CD4-positive, CD25-positive, alpha-beta regulatory T cell (primary cell): ENCODE measurements around the gene NDUFS7. TPM values are rescaled to one million over a fixed set of nuclear protein-coding genes. Genes with fewer than 3 reads are reported as not detected.

Experiments used
- ATAC-seq, 2 donors: fragments of 150-1000 bp; cut with Tn5 transposase; one replicate each; pipeline ENCODE4 v1.10.0; 2021; ENCODE audit warnings: low read depth in 2 of 2, moderate number of reproducible peaks in 2 of 2, moderate library complexity in 1 of 2
- DNase-seq, 3 donors: peaks; one replicate each; pipeline versions ENCODE4 v3.0.0 to v3.0.0-alpha.2; 2012 to 2022; ENCODE audit warnings: mixed read lengths in 1 of 3
- H3K27ac ChIP-seq: one replicate; pipeline ENCODE4 v1.7.0; 2013; ENCODE audit warnings: mild to moderate bottlenecking, low read length; ENCODE audit not compliant: insufficient read depth, poor library complexity, severe bottlenecking
- H3K27me3 ChIP-seq: one replicate; pipeline ENCODE4 v1.7.0; 2013; ENCODE audit warnings: low read length; ENCODE audit not compliant: control insufficient read depth, insufficient read depth
- H3K36me3 ChIP-seq: one replicate; pipeline ENCODE4 v1.7.0; 2013; ENCODE audit warnings: mild to moderate bottlenecking, low read length, moderate library complexity; ENCODE audit not compliant: control insufficient read depth, insufficient read depth
- H3K4me1 ChIP-seq: 2 replicates; pipeline ENCODE4 v1.7.0; 2013; ENCODE audit warnings: mild to moderate bottlenecking, low read length; ENCODE audit not compliant: insufficient read depth, control insufficient read depth, poor library complexity, severe bottlenecking
- H3K4me3 ChIP-seq: one replicate; pipeline ENCODE4 v1.7.0; 2013; ENCODE audit warnings: low read depth, mild to moderate bottlenecking, low read length, moderate library complexity
- H3K9me3 ChIP-seq, 2 experiments: 1 replicate in 1 of 2; 2 replicates in 1 of 2; pipeline ENCODE4 v1.7.0; 2013; ENCODE audit warnings: low read length in 2 of 2, mild to moderate bottlenecking in 1 of 2, moderate library complexity in 1 of 2; ENCODE audit not compliant: control insufficient read depth in 2 of 2
- H3K27ac Mint-ChIP-seq, 3 donors: one replicate each; pipeline ENCODE4 v1.8.0; 2020 to 2022; ENCODE audit warnings: mild to moderate bottlenecking in 3 of 3, mixed read lengths in 3 of 3, moderate library complexity in 2 of 3
- H3K27me3 Mint-ChIP-seq: one replicate; pipeline ENCODE4 v1.8.0; 2022; ENCODE audit warnings: mild to moderate bottlenecking, mixed read lengths
- H3K36me3 Mint-ChIP-seq: one replicate; pipeline ENCODE4 v1.8.0; 2020; ENCODE audit warnings: mixed read lengths
- H3K4me1 Mint-ChIP-seq, 4 donors: one replicate each; pipeline ENCODE4 v1.8.0; 2020 to 2022; ENCODE audit warnings: mixed read lengths in 4 of 4, mild to moderate bottlenecking in 1 of 4
- H3K4me3 Mint-ChIP-seq, 4 donors: one replicate each; pipeline ENCODE4 v1.8.0; 2020 to 2022; ENCODE audit warnings: mild to moderate bottlenecking in 4 of 4, mixed read lengths in 4 of 4, moderate library complexity in 3 of 4
- H3K9me3 Mint-ChIP-seq, 7 donors: one replicate each; pipeline ENCODE4 v1.8.0; 2020 to 2022; ENCODE audit warnings: mixed read lengths in 7 of 7, mild to moderate bottlenecking in 3 of 7, moderate library complexity in 2 of 7
- polyA plus RNA-seq, 4 donors: library from polyadenylated mRNA; unstranded; fragments of 300-500 nt; fragmentation: Illumina TruSeq; gene quantifications; one replicate each; pipeline ENCODE4 v1.2.3, GENCODE V29; 2021
- total RNA-seq: library from RNA; stranded (reverse); gene quantifications from one replicate; pipeline ENCODE4 v1.2.3, GENCODE V29; 2022

Gene NDUFS7
- total and polyA plus RNA-seq, 5 donors from 2014 or later: 58.3 to 227 (median 207) TPM

- Histone ChIP-seq H3K4me1 (peaks cover 34% of the 10 kb centered on the region), H3K4me3 (no peak overlapping the region), H3K27ac (no peak overlapping the region), H3K27me3 (no peaks in the 10 kb centered on the region), H3K36me3 (peaks cover 20% of the 10 kb centered on the region), H3K9me3 (no peaks in the 10 kb centered on the region)
- H3K4me1 Mint-ChIP-seq: peaks cover 0 to 44% (median 14%) of the 10 kb centered on the region in 4 donors
- peaks cover 17% of the 10 kb centered on the region for H3K27me3 Mint-ChIP-seq
- H3K4me3 Mint-ChIP-seq: peak overlapping the region; percentile 54 to 98 (median 80)
- no peak for ATAC-seq
- peak overlapping the region; percentile 34 to 75 (median 73) for H3K27ac Mint-ChIP-seq
- H3K9me3 Mint-ChIP-seq: peaks cover 0 to 2% (median 0%) of the 10 kb centered on the region in 7 donors
- H3K36me3 Mint-ChIP-seq: peaks cover 5% of the 10 kb centered on the region
- DNase-seq: no peak
These were observed 56.7 kb downstream of the NDUFS7 start for GRCh38 chr19:1440418-1440801.

GRCh38 chr19:1441022-1441426 is 57.3 kb downstream of the NDUFS7 start:
- Histone ChIP-seq H3K4me3 (no peak overlapping the region), H3K9me3 (no peaks in the 10 kb centered on the region), H3K27ac (no peak overlapping the region), H3K36me3 (peaks cover 17% of the 10 kb centered on the region), H3K4me1 (peaks cover 40% of the 10 kb centered on the region), H3K27me3 (no peaks in the 10 kb centered on the region)
- peaks cover 0 to 2% (median 0%) of the 10 kb centered on the region in 7 donors for H3K9me3 Mint-ChIP-seq
- peaks cover 4% of the 10 kb centered on the region for H3K36me3 Mint-ChIP-seq
- peaks cover 18% of the 10 kb centered on the region for H3K27me3 Mint-ChIP-seq
- ATAC-seq (no peak), DNase-seq (no peak)
- H3K4me1 Mint-ChIP-seq: peaks cover 0 to 45% (median 15%) of the 10 kb centered on the region in 4 donors
- peak overlapping the region in 3 of 4 donors; percentile 70 to 98 (median 90) for H3K4me3 Mint-ChIP-seq
- H3K27ac Mint-ChIP-seq: peak overlapping the region in 1 of 3 donors; percentile 51

GRCh38 chr19:1441677-1442438 is 58.2 kb downstream of the NDUFS7 start:
- no peak for DNase-seq
- Mint-ChIP-seq H3K9me3 (peaks cover 0 to 2% (median 0%) of the 10 kb centered on the region in 7 donors), H3K36me3 (peaks cover 4% of the 10 kb centered on the region), H3K4me1 (peaks cover 0 to 47% (median 15%) of the 10 kb centered on the region in 4 donors), H3K27me3 (peaks cover 18% of the 10 kb centered on the region), H3K27ac (no peak overlapping the region), H3K4me3 (peak overlapping the region; percentile 52 to 98 (median 76))
- Histone ChIP-seq H3K9me3 (no peaks in the 10 kb centered on the region), H3K4me1 (peaks cover 48% of the 10 kb centered on the region), H3K27me3 (no peaks in the 10 kb centered on the region), H3K27ac (no peak overlapping the region), H3K4me3 (no peak overlapping the region), H3K36me3 (peaks cover 17% of the 10 kb centered on the region)
- no peak for ATAC-seq

Other genes starting within 250 kb of the NDUFS7 start
- 139 TPM for gene SBNO2, start 209.6 kb upstream of the NDUFS7 start, total RNA-seq
- gene SBNO2, start 209.6 kb upstream of the NDUFS7 start, polyA plus RNA-seq: 1 to 10 TPM; 2.0 to 5.1 (median 2.7) TPM
- 71.4 TPM for gene STK11, start 178.1 kb upstream of the NDUFS7 start, total RNA-seq
- 10 to 100 TPM; 11.9 to 23.0 (median 17.4) TPM for gene STK11, start 178.1 kb upstream of the NDUFS7 start, polyA plus RNA-seq
- gene CBARP, start 145.9 kb upstream of the NDUFS7 start, total RNA-seq: 0.12 TPM
- not detected for gene CBARP, start 145.9 kb upstream of the NDUFS7 start, polyA plus RNA-seq
- 124 TPM for gene ATP5F1D, start 142.2 kb upstream of the NDUFS7 start, total RNA-seq
- gene ATP5F1D, start 142.2 kb upstream of the NDUFS7 start, polyA plus RNA-seq: 100 to 1,000 TPM; 208 to 236 (median 223) TPM
- gene MIDN, start 135.3 kb upstream of the NDUFS7 start, total RNA-seq: 126 TPM
- 1 to 10 TPM; 1.4 to 3.4 (median 1.8) TPM for gene MIDN, start 135.3 kb upstream of the NDUFS7 start, polyA plus RNA-seq
- 497 TPM for gene CIRBP, start 114.6 kb upstream of the NDUFS7 start, total RNA-seq
- 100 to 1,000 TPM; 172 to 243 (median 210) TPM for gene CIRBP, start 114.6 kb upstream of the NDUFS7 start, polyA plus RNA-seq
- 44.2 TPM for gene FAM174C, start 108.4 kb upstream of the NDUFS7 start, total RNA-seq
- gene FAM174C, start 108.4 kb upstream of the NDUFS7 start, polyA plus RNA-seq: 10 to 100 TPM; 72.9 to 91.3 (median 88.4) TPM
- gene EFNA2, start 98.0 kb upstream of the NDUFS7 start, total RNA-seq: not detected
- not detected for gene EFNA2, start 98.0 kb upstream of the NDUFS7 start, polyA plus RNA-seq
- 6.7 TPM for gene GAMT, start 17.6 kb downstream of the NDUFS7 start, total RNA-seq
- 10 to 100 TPM; 10.4 to 20.2 (median 14.2) TPM for gene GAMT, start 17.6 kb downstream of the NDUFS7 start, polyA plus RNA-seq
- gene DAZAP1, start 23.7 kb downstream of the NDUFS7 start, total RNA-seq: 153 TPM
- 1 to 10 TPM; 2.4 to 5.3 (median 4.2) TPM for gene DAZAP1, start 23.7 kb downstream of the NDUFS7 start, polyA plus RNA-seq
- 1,352 TPM for gene RPS15, start 54.5 kb downstream of the NDUFS7 start, total RNA-seq
- 1,000 to 10,000 TPM; 2,869 to 3,453 (median 3,084) TPM for gene RPS15, start 54.5 kb downstream of the NDUFS7 start, polyA plus RNA-seq
- gene APC2, start 66.2 kb downstream of the NDUFS7 start, total RNA-seq: 0.25 TPM
- under 1 TPM in 2 of 4 donors, not detected in 2; 0.06 to 0.07 TPM for gene APC2, start 66.2 kb downstream of the NDUFS7 start, polyA plus RNA-seq
- 33.4 TPM for gene C19orf25, start 95.3 kb downstream of the NDUFS7 start, total RNA-seq
- gene C19orf25, start 95.3 kb downstream of the NDUFS7 start, polyA plus RNA-seq: 10 to 100 TPM; 42.2 to 64.0 (median 54.0) TPM
- gene PCSK4, start 106.4 kb downstream of the NDUFS7 start, total RNA-seq: 1.3 TPM
- 1 to 10 TPM in 1 of 4 donors, under 1 TPM in 2, not detected in 1; 0.08 to 1.3 (median 0.29) TPM for gene PCSK4, start 106.4 kb downstream of the NDUFS7 start, polyA plus RNA-seq
- 1.3 TPM for gene REEP6, start 107.3 kb downstream of the NDUFS7 start, total RNA-seq
- gene REEP6, start 107.3 kb downstream of the NDUFS7 start, polyA plus RNA-seq: 1 to 10 TPM; 1.5 to 3.3 (median 2.6) TPM
- gene ADAMTSL5, start 129.1 kb downstream of the NDUFS7 start, total RNA-seq: 2.1 TPM
- gene ADAMTSL5, start 129.1 kb downstream of the NDUFS7 start, polyA plus RNA-seq: 1 to 10 TPM in 2 of 4 donors, under 1 TPM in 2; 0.29 to 3.3 (median 1.8) TPM
- not detected for gene PLK5, start 140.2 kb downstream of the NDUFS7 start, total RNA-seq
- not detected for gene PLK5, start 140.2 kb downstream of the NDUFS7 start, polyA plus RNA-seq
- gene MEX3D, start 184.4 kb downstream of the NDUFS7 start, total RNA-seq: 3.6 TPM
- under 1 TPM in 1 of 4 donors, not detected in 3; 0.21 TPM for gene MEX3D, start 184.4 kb downstream of the NDUFS7 start, polyA plus RNA-seq
- gene MBD3, start 209.0 kb downstream of the NDUFS7 start, total RNA-seq: 39.7 TPM
- gene MBD3, start 209.0 kb downstream of the NDUFS7 start, polyA plus RNA-seq: 1 to 10 TPM; 4.8 to 6.3 (median 5.6) TPM
- 126 TPM for gene UQCR11, start 221.6 kb downstream of the NDUFS7 start, total RNA-seq
- 100 to 1,000 TPM; 574 to 819 (median 585) TPM for gene UQCR11, start 221.6 kb downstream of the NDUFS7 start, polyA plus RNA-seq